ENCODE data around the gene CS. TPM values are rescaled to one million over a fixed set of nuclear protein-coding genes. Genes with fewer than 3 reads are reported as not detected.

CS gene
- total and polyA plus RNA-seq, 2 of the 4 experiments (the other 2 are of a cell fraction): 139 to 146 TPM

DNA sequence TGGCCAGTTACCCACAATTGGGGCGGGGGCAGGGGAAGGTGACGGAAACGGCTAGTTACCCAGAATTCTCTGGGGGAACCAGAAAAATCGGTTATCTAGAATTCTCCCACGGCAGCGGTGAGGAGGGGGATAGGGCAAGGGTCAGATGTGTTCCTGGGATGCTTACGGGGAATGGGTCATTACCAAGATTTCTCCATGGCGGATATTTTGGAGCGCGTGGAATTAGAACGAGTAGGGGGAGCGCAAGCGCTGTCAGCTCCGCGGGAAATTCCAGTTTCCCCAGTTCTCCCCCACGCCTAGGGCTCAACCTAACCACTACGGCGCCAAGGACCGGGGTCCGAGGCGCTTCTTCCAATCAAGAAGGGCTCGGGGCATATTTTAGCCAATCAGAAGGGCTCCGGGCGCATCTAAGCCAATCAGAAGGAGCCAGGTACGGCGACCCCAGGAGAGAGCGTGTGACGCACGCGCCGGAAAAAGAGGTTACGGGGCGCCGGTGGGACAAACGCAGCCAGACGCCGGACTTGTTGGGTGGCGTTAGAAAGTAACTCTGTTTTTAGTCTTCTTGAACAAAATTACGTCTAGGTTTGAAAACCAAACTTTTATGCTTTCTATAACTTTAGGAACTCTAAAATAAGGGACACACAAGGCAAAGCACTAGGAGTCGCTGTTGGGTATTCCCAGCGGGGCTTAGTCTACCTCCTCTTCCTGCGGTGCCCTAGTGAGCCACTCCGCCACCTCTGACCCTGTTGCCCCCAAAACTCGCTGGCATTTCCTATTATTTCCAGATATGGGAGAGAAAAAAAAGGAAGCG is 33.8 kb upstream of the CS start, which contains the start of gene PAN2 (continued):
- TF ChIP-seq, protein P1, sequence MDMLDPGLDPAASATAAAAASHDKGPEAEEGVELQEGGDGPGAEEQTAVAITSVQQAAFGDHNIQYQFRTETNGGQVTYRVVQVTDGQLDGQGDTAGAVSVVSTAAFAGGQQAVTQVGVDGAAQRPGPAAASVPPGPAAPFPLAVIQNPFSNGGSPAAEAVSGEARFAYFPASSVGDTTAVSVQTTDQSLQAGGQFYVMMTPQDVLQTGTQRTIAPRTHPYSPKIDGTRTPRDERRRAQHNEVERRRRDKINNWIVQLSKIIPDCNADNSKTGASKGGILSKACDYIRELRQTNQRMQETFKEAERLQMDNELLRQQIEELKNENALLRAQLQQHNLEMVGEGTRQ (IDR thresholded peaks at IDR 0.05; ENCODE audit: low read depth, low read length): 0 out of 2 replicates have a peak, but pooled peaks have one; percentile 37
- peak; percentile 49; the same call in 1 of the 2 replicates for TF ChIP-seq FOS (IDR thresholded peaks at IDR 0.05; ENCODE audit: low read depth, low read length)
- TF ChIP-seq RFX5 (IDR thresholded peaks at IDR 0.05; ENCODE audit: low read depth, low read length): no peak

DNA sequence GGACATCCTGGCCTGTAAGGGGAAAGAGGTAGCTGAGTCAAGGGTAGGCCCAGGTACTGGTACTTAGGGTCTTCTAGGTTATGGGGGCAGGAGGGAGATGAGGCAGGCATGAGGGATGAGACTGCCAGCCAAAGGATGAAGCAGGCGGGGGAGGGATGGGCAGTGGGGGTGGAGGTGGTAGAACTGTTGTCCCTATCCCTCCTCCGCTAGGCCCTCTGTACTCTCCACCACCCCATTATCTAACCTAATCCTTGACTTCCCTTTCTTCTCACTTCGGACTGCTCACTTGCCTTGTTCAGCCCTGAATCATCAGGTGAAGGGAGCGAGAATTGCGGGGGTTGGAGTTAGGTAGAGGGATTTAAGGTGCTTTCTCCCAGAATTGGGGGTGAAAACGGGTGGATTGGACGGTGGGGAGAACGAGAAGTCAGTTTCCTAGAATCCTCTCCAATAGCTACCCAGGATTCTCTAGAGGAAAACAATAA is 33.1 kb upstream of the CS start:
- Histone ChIP-seq H3K79me1 (ENCODE audit: low read depth in 1 of 2, low read length in 2 of 2) (peaks cover 10 to 24% of the 10 kb centered on the region in 2 experiments; a peak in 3 of 4 replicates), H4K20me1 (ENCODE audit: insufficient read depth, low read length) (no peaks in the 10 kb centered on the region), H3K9me1 (ENCODE audit: insufficient read depth, low read length) (peaks cover 10% of the 10 kb centered on the region), H2AFZ (replicated peaks; ENCODE audit: low read length, poor library complexity) (peak overlapping the region; percentile 88), H3K4ac (ENCODE audit: low read depth, low read length) (peak overlapping the region; percentile 100), H3K14ac (replicated peaks; ENCODE audit: low read depth, low read length) (peak overlapping the region; percentile 89), H3K4me1 (ENCODE audit: control insufficient read depth, insufficient read depth, low read length) (peaks cover 5% of the 10 kb centered on the region; the same call in 1 of the 2 replicates), H2AK9ac (replicated peaks; ENCODE audit: low read depth, low read length, poor library complexity) (peak overlapping the region; percentile 96), H3K56ac (ENCODE audit: extremely low read depth, insufficient read depth, low read length) (peak overlapping the region; percentile 88), H3K4me2 (ENCODE audit: low read depth, low read length) (peak overlapping the region; percentile 93), H2AK5ac (ENCODE audit: low read depth, low read length) (peak overlapping the region; percentile 99), H4K5ac (ENCODE audit: low read depth, low read length) (peak overlapping the region; percentile 98), H3K9me3 (ENCODE audit: control insufficient read depth, insufficient read depth, low read length) (no peaks in the 10 kb centered on the region), H2BK120ac (ENCODE audit: low read depth, low read length) (peak overlapping the region; percentile 78), H2BK15ac (ENCODE audit: low read depth, low read length) (peak overlapping the region; percentile 74), H3K36me3 (ENCODE audit: control insufficient read depth, insufficient read depth, low read length) (no peaks in the 10 kb centered on the region), H3K27ac (ENCODE audit: insufficient read depth, low read length) (peak overlapping the region; percentile 74), H4K91ac (ENCODE audit: insufficient read depth, low read depth, low read length) (peak overlapping the region; percentile 99), H4K8ac (ENCODE audit: low read depth in 2 of 2, low read length in 2 of 2) (peak overlapping the region; percentile 99 to 100), H2BK5ac (ENCODE audit: low read depth, low read length, poor library complexity, severe bottlenecking) (peak overlapping the region; percentile 60), H3K9ac (ENCODE audit: low read depth, low read length) (peak overlapping the region; percentile 67), H3K4me3 (ENCODE audit: insufficient read depth, low read depth, low read length) (peak overlapping the region; percentile 56), H3K18ac (ENCODE audit: low read depth, low read length) (peak overlapping the region; percentile 81), H2BK20ac (ENCODE audit: low read depth, low read length) (peak overlapping the region; percentile 73), H3K27me3 (ENCODE audit: control insufficient read depth, insufficient read depth, low read length) (no peaks in the 10 kb centered on the region), H3K23ac (ENCODE audit: low read depth, low read length) (peak overlapping the region; percentile 43)
- intact Hi-C loops (cut with micrococcal nuclease): no loop called here
- ChIA-PET POLR2A (ENCODE audit: unreplicated experiment) (interaction anchor here (0.9 to 1.1 kb wide), 2 partner anchors 9 to 18 kb away, joined by 3 to 4 read pairs; partner anchors contain the start of gene CNPY2), CTCF (no interaction called here)
- WGBS, 2 experiments (ENCODE audit: extremely low coverage in 2 of 2, insufficient read length in 1 of 2): no CpG with 5 or more reads among the region's 8 CpGs
- in situ Hi-C loops (cut with MboI; ENCODE audit: low sequenced_read_pairs): no loop called here
- TF ChIP-seq NFE2L2 (IDR thresholded peaks at IDR 0.05; ENCODE audit: low read depth, low read length): no peak
- DNase-seq (no peak), ATAC-seq (ENCODE audit: low read depth) (no peak)
- no TSS peak for BruUV-seq (replicated peaks)
- dilution Hi-C loops (cut with HindIII; ENCODE audit: low sequenced_read_pairs, unreplicated experiment): no loop called here
